GDM1 (cell line): ENCODE measurements around the gene PPP1R13L.

ENCODE experiments used
- DNase-seq: peaks from one replicate; lab custom pipeline; 2025; lab: John Stamatoyannopoulos, UW

The PPP1R13L gene

GRCh38 chr19:45364696-45365095, 40.2 kb downstream of the PPP1R13L start:
- no peak for DNase-seq

DNA sequence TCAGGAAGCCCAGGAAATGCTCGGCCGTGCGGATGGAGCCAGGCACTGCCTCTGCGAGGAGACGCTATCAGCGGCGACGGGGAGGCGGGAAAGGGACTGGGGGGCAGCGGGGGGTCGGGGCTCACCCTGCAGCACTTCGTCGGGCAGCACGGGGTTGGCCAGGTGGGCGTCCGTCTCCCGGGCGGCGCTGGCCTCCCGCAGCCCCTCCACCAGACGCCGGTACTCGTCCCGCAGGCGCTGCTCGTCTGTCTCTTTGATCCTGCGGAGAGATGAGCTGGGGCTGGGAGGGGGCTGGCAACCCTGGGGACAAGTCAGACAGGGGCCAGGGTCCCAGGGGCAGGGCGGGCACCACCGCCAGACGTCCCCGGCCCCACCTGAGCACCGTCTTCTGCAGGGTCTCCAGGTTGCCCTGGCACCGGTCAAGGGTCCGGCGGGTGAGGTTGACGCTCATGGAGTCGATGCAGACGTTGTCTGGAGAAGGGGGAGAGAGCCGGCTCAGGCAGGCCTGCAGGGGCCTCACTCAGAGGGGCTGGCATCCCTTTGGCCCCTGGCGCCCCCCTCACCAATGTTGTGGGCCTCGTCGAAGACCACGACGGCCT, 40.9 kb downstream of the PPP1R13L start:
- no peak for DNase-seq

DNA sequence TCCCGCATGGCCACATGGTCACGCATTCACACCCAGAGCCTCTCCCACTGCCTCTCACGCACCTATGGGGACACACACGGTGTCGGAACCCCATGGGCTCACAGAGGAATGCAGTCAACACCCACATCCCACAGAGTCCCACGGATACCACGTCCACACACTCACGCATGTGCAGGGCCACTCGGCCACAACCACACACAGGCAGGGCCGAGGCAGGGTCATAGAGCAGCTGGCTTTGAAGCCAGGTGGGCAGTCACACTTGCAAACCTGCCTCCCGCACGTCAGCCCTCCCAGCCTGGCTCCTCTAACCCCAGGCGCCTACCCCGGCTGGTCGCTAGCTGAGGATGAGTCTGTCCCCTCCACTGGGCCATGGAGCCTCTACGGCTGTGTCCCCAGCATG, 42.6 kb downstream of the PPP1R13L start:
- no peak for DNase-seq

DNA sequence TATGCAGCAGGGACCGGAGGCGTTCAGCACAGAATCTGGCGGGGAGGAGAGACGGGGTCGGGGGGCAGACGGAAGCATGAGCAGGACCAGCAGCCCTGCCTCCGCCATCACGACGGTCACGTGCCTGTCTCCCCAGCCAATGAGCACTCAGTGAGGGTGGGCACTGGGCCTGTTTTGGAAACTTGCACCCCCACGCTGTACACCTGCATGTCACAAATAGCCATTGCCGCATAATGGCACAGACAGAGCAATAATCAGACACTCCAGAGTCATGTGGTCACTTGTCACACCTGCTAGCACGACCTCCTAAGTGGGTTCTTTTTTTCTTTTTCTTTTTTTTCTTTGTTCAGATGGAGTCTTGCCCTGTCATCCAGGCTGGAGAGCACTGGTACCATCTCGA, 43.3 kb downstream of the PPP1R13L start:
- DNase-seq = no peak

- DNase-seq = no peak
Observed at GRCh38 chr19:45358213-45358792, 46.6 kb downstream of the PPP1R13L start.

- no peak for DNase-seq
Observed at GRCh38 chr19:45357445-45357783, 47.5 kb downstream of the PPP1R13L start.

DNA sequence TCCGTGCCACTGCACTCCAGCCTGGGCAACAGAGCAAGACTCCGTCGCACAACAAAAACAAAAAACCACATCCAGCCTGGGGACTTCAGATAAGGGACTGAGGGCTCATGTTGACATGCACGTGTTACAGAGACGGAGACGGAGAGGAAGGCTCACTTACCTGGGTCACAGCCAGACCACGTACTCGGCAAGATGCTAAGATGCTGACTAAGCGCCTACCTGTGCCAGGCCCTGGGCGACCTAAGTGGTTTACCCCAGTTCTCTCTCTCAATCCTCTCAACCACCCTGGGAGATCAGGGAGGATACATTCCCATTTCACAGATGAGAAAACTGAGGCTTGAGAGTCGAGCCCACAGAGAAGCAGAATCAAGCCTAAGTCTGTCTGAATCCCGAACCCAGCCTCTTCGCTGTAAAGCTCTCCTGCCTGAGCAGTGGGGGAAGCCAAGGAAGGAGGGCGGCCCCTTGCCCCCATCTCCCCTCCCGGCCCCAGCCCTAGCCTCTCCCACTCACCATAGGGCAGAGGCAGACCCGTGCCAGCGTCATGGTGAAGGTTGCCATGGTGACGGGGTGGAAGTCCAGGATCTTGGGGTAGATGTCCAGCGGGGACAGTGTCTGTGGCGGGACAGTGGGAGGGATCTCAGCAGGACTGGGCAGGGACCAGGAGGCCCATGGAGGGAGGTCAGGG, 48.0 kb downstream of the PPP1R13L start:
- DNase-seq = no peak

GRCh38 chr19:45355910-45356309, 49.0 kb downstream of the PPP1R13L start:
- DNase-seq = no peak

DNA sequence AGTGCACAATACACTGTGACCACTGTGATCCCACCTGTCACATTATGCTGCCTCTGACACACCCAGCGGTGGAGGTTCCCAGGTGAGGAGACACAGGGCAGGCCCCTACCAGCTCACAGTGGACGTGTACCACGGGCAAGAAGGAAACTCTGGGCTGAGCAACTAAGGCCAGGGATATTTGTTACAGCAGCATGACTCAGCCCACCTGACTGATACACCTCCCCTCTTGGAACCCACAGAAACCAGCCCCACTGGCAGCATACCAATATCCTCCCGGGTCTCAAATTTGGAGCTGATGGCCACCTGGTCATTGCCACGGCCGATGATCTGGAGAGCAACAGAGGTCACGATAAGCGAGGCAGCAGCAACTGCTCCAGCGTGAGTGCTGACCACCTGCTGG, 49.5 kb downstream of the PPP1R13L start:
- DNase-seq = no peak

DNA sequence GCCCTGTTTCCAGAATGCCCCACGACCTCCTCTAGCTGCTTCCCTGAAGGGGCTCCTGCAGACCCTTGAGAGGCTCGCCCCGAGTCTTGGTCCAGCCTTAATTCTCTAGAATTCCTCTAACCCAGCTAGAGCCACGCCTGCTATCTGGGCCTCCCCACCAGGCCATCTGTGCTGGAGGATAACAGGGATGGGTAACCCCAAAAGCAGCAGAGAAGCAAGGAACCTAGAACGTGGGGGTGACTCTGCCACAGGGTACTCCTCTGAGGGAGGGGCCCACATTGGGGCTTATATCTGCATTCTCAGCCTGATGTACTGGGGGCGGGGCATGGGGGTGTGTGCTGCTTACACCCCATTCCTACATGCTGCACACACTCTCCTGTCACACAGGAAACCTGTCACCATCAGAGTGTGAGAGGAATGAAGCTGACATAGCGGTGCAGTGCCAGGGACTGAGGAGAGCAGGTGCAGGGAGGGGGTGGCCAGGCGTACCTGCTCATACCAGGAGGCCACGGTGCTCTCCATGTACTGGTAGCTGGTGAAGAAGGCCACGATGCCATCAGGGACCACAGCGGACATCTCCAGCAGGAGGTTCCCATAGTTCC, 50.5 kb downstream of the PPP1R13L start:
- DNase-seq = no peak

DNA sequence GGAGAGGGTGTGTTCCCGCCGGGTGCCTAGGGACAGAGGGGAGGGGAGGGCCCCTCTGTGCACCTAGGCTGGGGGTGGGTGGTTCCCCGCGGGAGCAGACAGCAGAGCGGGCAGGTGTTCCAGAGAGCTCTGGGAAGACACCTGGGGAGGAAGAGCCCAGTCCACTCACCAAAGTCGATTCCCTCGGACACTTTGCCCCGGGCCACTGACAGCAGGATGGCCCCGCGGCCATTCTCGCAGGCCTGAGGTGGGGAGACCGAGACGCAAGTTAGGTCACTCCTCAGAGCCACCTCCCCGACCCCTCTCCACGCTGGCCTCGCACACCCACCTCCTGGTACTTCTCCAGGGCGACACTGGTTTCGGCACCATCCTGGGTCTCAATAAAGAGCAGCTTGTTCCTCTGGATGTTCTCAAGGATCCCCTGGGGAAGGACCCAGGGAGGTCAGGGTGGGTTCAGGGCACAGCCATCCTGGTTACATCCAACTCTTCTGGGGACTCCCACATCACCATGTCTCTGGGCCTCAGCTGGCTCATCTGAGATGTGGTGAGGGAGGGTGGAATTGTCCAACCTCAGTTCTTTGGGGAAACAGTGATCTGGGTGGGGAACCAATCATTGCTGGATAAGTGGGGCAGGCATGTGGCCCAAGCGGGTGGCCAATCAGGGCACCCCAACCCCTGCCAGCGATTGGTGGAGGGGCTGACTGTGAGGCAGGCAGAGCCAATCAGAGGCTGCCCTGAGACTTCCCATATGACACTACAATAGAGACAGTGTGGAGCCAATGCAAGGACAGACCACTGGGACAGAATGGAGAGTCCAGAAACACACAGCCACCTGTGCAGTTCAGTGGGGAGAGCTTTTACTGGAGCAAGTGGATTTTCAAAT, 51.7 kb downstream of the PPP1R13L start:
- DNase-seq = no peak

GRCh38 chr19:45352471-45352870, 52.4 kb downstream of the PPP1R13L start:
- no peak for DNase-seq

- no peak for DNase-seq
Observed at GRCh38 chr19:45352062-45352461, 52.8 kb downstream of the PPP1R13L start.

DNA sequence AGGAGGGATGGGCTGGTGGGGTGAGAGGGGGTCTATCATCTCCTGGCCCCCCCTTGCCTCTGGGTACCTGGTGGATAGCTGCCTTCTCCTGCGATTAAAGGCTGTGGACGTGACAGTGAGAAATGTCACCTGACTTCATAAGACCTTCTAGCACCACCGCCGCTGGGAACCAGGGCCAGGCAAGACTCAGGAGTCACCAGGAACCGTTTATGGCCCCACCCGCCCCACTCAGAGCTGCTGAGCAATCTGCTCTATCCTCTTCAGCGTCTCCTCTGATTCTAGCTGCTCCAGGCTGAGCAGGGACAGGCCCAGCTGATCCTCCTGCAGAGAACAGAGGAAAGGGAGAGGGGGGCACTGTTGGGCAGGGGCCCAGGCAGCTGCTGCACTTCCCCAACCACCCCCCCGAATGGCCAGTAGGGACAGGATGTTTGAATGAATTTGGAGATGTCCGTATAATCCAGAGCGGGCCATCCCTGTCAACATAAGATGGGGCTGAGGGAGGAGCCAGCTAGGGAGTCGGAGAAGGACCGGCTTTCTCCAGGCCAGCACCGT, 53.4 kb downstream of the PPP1R13L start:
- no peak for DNase-seq

DNA sequence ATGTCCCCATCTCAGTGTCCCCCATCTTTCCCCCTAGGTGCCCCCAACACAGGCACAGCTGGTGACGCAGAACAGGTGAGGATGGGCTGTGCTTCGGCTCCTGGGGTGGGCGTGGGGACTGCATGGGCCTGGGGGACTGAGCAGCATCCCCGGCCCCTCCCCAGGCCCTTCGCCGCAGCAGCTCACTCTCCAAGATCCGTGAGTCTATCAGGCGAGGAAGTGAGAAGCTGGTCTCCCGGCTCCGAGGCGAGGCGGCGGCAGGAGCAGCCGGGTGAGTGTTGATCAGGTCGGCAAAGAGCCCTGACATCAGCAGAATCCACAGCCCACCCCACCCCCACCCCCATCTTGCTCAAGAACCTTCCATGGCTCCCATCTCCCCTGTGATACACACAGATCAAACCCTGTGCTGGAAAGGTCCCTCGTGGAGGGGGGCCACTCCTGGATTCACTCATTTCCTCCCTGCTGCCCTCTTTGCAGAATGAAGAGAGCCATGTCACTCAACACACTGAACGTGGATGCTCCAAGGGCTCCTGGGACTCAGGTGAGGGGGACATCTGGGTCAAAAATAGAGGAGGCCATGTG, 54.3 kb downstream of the PPP1R13L start:
- DNase-seq = no peak

DNA sequence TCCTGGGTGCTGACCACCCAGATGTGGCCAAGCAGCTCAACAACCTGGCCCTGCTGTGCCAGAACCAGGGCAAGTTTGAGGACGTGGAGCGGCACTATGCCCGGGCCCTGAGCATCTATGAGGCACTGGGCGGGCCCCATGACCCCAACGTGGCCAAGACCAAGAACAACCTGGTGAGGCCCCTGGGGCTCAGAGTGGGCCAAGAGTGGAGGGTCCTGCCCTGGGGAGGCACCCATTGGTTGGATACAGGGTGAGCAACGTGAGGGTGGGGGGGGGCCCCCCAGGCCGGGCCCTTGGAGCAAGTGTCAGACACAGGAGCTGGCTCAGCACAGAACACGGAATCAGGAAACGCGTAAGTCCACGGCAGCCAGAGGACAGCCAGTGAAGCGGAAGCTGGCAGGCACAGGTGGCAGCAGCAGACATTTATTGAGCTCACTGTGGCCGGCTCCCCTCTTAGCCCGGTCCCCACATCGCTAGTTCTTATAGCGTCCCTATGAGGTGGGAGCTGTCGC, 55.4 kb downstream of the PPP1R13L start:
- no peak for DNase-seq

DNA sequence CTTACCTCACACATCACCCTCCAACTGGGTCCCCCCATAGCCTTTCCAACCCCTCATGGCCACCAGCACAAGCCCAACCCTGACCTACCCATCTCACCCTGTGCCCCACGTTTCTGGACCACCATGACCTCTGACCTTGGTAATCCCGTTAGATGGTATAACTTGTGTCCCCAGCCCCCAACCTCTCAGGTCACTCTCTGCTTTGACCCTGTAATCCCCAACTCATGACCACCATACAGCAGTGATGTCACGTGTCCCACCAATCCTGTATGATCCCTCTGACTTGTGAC, 55.8 kb downstream of the PPP1R13L start:
- no peak for DNase-seq

DNA sequence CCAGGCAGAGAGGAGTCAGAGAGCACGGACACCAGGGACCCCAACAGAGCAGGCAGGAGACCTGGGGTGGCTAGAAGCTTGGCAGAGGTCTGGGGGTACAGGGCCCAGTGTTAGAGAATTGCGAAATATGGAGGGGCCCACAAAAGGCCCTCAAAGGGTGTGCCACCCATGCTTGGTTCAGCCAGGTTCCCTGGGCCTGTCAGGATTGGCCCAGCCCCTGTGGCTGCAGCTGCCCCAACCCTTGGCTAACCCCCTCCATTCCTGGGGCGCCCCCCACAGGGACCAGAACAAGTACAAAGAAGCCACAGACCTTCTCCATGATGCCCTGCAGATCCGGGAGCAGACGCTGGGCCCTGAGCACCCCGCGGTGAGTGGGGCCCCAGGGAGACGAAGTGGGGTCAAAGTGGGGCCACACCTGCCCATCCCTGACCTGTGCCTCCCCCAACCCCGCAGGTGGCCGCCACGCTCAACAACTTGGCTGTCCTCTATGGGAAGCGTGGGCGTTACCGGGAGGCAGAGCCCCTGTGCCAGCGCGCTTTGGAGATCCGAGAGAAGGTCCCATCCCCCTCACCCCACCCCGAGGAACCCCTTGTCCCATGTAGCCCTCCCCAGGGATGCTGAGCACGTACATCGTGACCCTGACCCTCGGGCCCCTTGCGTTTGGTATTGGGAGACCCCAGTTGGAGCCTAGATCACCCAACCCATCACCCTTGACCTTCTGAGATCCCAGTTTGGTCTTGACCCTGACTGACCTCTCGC, 56.3 kb downstream of the PPP1R13L start:
- DNase-seq = no peak

GRCh38 chr19:45347570-45348366, 57.1 kb downstream of the PPP1R13L start:
- DNase-seq = no peak

GRCh38 chr19:45346449-45346848, 58.4 kb downstream of the PPP1R13L start:
- DNase-seq = no peak
